Mesendoderm (in vitro differentiated cells): ENCODE results near the gene PROZ.

Experiments
- DNase-seq: peaks from one replicate; pipeline ENCODE4 v3.0.0; 2013
- H2AK5ac ChIP-seq: 2 replicates; pipeline ENCODE4 v1.6.1; 2013; ENCODE audit warnings: low read length, inconsistent platforms
- H2BK120ac ChIP-seq: 2 replicates; pipeline ENCODE4 v1.6.1; 2013; ENCODE audit warnings: low read depth, mild to moderate bottlenecking, low read length, moderate library complexity, mixed read lengths
- H2BK15ac ChIP-seq: replicated peaks from 2 replicates; pipeline ENCODE4 v1.6.1; 2013; ENCODE audit warnings: low read depth, mild to moderate bottlenecking, moderate library complexity
- H2BK5ac ChIP-seq: 2 replicates; pipeline ENCODE4 v1.6.1; 2013; ENCODE audit warnings: low read length, inconsistent platforms
- H3K18ac ChIP-seq: 2 replicates; pipeline ENCODE4 v1.6.1; 2013; ENCODE audit warnings: mild to moderate bottlenecking, low read length, mixed read lengths
- H3K23ac ChIP-seq: one replicate; pipeline ENCODE4 v1.6.1; 2013; ENCODE audit warnings: low read length
- H3K27ac ChIP-seq: 2 replicates; pipeline ENCODE4 v1.5.1; 2013; ENCODE audit warnings: low read depth, mild to moderate bottlenecking, inconsistent platforms, low read length, moderate library complexity
- H3K27me3 ChIP-seq: 2 replicates; pipeline ENCODE4 v1.6.1; 2013; ENCODE audit warnings: low read length, control low read depth, mild to moderate bottlenecking, inconsistent platforms; ENCODE audit not compliant: insufficient read depth, poor library complexity
- H3K36me3 ChIP-seq: 2 replicates; pipeline ENCODE4 v1.6.1; 2013; ENCODE audit warnings: low read length, inconsistent platforms; ENCODE audit not compliant: control insufficient read depth, insufficient read depth
- H3K4ac ChIP-seq: one replicate; pipeline ENCODE4 v1.6.1; 2013; ENCODE audit warnings: low read depth, mild to moderate bottlenecking, low read length, moderate library complexity
- H3K4me1 ChIP-seq: 2 replicates; pipeline ENCODE4 v1.6.1; 2013; ENCODE audit warnings: low read depth, low read length, inconsistent platforms; ENCODE audit not compliant: control insufficient read depth
- H3K4me2 ChIP-seq: 2 replicates; pipeline ENCODE4 v1.6.1; 2013; ENCODE audit warnings: low read length
- H3K4me3 ChIP-seq: 2 replicates; pipeline ENCODE4 v1.5.1; 2013; ENCODE audit warnings: mild to moderate bottlenecking, low read length
- H3K56ac ChIP-seq: one replicate; pipeline ENCODE4 v1.6.1; 2013; ENCODE audit warnings: low read length
- H3K79me1 ChIP-seq: 2 replicates; pipeline ENCODE4 v1.6.1; 2013; ENCODE audit warnings: low read length, inconsistent platforms
- H3K79me2 ChIP-seq: 2 replicates; pipeline ENCODE4 v1.6.1; 2013; ENCODE audit warnings: mild to moderate bottlenecking, low read length; ENCODE audit not compliant: control insufficient read depth, insufficient read depth
- H3K9ac ChIP-seq: 2 replicates; pipeline ENCODE4 v1.6.1; 2013; ENCODE audit warnings: low read length, inconsistent platforms
- H4K5ac ChIP-seq: one replicate; pipeline ENCODE4 v1.6.1; 2013; ENCODE audit warnings: low read length
- H4K8ac ChIP-seq: one replicate; pipeline ENCODE4 v1.6.1; 2013; ENCODE audit warnings: low read depth, mild to moderate bottlenecking, control low read depth, low read length, moderate library complexity
- WGBS: extraction: QIAGEN DNeasy Blood & Tissue Kit; methylation state at CpG from one replicate; pipeline ENCODE4 v1.1.7; 2013; ENCODE audit warnings: low lambda C conversion rate, missing lambda C conversion rate; ENCODE audit not compliant: insufficient coverage; ENCODE audit errors: extremely low coverage; 5-methylcytosine and 5-hydroxymethylcytosine counted together

PROZ gene

GRCh38 chr13:113178896-113179167 lies 20.4 kb downstream of the PROZ start:
- Histone ChIP-seq H3K9ac (no peak overlapping the region), H2BK15ac (no peak overlapping the region), H3K18ac (no peak overlapping the region), H2BK120ac (no peak overlapping the region), H4K8ac (no peak overlapping the region), H3K4me1 (no peaks in the 10 kb centered on the region), H2AK5ac (no peak overlapping the region), H3K27me3 (no peaks in the 10 kb centered on the region), H3K79me1 (no peaks in the 10 kb centered on the region), H3K4me2 (no peak overlapping the region), H3K56ac (no peak overlapping the region), H4K5ac (no peak overlapping the region), H3K23ac (no peak overlapping the region), H3K4ac (no peak overlapping the region), H3K4me3 (no peak overlapping the region), H3K27ac (peak overlapping the region; percentile 79), H3K36me3 (peaks cover 8% of the 10 kb centered on the region), H2BK5ac (no peak overlapping the region), H3K79me2 (no peaks in the 10 kb centered on the region)
- WGBS, result no CpG with 5 or more reads among the region's 3 CpGs
- no peak for DNase-seq

- peak overlapping the region; percentile 69 for H3K27ac ChIP-seq
- H3K23ac ChIP-seq, result no peak overlapping the region
- no peak overlapping the region for H4K5ac ChIP-seq
- DNase-seq, result peak; percentile 86
- no peak overlapping the region for H4K8ac ChIP-seq
- no peak overlapping the region for H3K4ac ChIP-seq
- H3K18ac ChIP-seq, result no peak overlapping the region
- H3K56ac ChIP-seq, result no peak overlapping the region
- H2AK5ac ChIP-seq, result no peak overlapping the region
- H3K36me3 ChIP-seq, result peaks cover 8% of the 10 kb centered on the region
- H3K4me2 ChIP-seq, result no peak overlapping the region
- no peak overlapping the region for H2BK15ac ChIP-seq
- no peaks in the 10 kb centered on the region for H3K4me1 ChIP-seq
- no peak overlapping the region for H3K9ac ChIP-seq
- no peaks in the 10 kb centered on the region for H3K27me3 ChIP-seq
- WGBS, result no CpG with 5 or more reads among the region's 28 CpGs
- no peak overlapping the region for H2BK5ac ChIP-seq
- no peak overlapping the region for H3K4me3 ChIP-seq
- H3K79me2 ChIP-seq, result no peaks in the 10 kb centered on the region
- no peaks in the 10 kb centered on the region for H3K79me1 ChIP-seq
- H2BK120ac ChIP-seq, result no peak overlapping the region
These were observed 21.2 kb downstream of the PROZ start for GRCh38 chr13:113179374-113180230.

GRCh38 chr13:113182046-113182445 lies 23.6 kb downstream of the PROZ start:
- no peak overlapping the region for H3K27ac ChIP-seq
- H4K8ac ChIP-seq, result no peak overlapping the region
- H2BK5ac ChIP-seq, result no peak overlapping the region
- H3K56ac ChIP-seq, result no peak overlapping the region
- H3K4me2 ChIP-seq, result no peak overlapping the region
- peaks cover 7% of the 10 kb centered on the region for H3K36me3 ChIP-seq
- H3K4me3 ChIP-seq, result no peak overlapping the region
- no peaks in the 10 kb centered on the region for H3K27me3 ChIP-seq
- H2BK15ac ChIP-seq, result no peak overlapping the region
- H2BK120ac ChIP-seq, result no peak overlapping the region
- H3K23ac ChIP-seq, result no peak overlapping the region
- H3K4ac ChIP-seq, result no peak overlapping the region
- H3K79me2 ChIP-seq, result no peaks in the 10 kb centered on the region
- no peak overlapping the region for H3K18ac ChIP-seq
- H3K4me1 ChIP-seq, result no peaks in the 10 kb centered on the region
- H3K79me1 ChIP-seq, result no peaks in the 10 kb centered on the region
- no peak overlapping the region for H2AK5ac ChIP-seq
- no peak for DNase-seq
- no peak overlapping the region for H4K5ac ChIP-seq
- WGBS, result no CpG with 5 or more reads among the region's 4 CpGs
- H3K9ac ChIP-seq, result no peak overlapping the region

- no peak overlapping the region for H2BK5ac ChIP-seq
- H4K8ac ChIP-seq, result no peak overlapping the region
- peaks cover 2% of the 10 kb centered on the region for H3K79me1 ChIP-seq
- no peak overlapping the region for H2AK5ac ChIP-seq
- H3K18ac ChIP-seq, result no peak overlapping the region
- H3K27me3 ChIP-seq, result no peaks in the 10 kb centered on the region
- H3K4me1 ChIP-seq, result no peaks in the 10 kb centered on the region
- H3K9ac ChIP-seq, result no peak overlapping the region
- WGBS, result no CpG with 5 or more reads among the region's 14 CpGs
- H2BK120ac ChIP-seq, result no peak overlapping the region
- H3K27ac ChIP-seq, result no peak overlapping the region
- no peak overlapping the region for H3K4me3 ChIP-seq
- no peak overlapping the region for H3K56ac ChIP-seq
- no peaks in the 10 kb centered on the region for H3K79me2 ChIP-seq
- no peak overlapping the region for H3K4me2 ChIP-seq
- H3K36me3 ChIP-seq, result peaks cover 7% of the 10 kb centered on the region
- no peak overlapping the region for H4K5ac ChIP-seq
- H3K4ac ChIP-seq, result no peak overlapping the region
- no peak overlapping the region for H2BK15ac ChIP-seq
- no peak for DNase-seq
- no peak overlapping the region for H3K23ac ChIP-seq
These were observed 25.1 kb downstream of the PROZ start for GRCh38 chr13:113183450-113184129.

- Histone ChIP-seq H2BK120ac (no peak overlapping the region), H4K5ac (no peak overlapping the region), H3K27ac (no peak overlapping the region), H3K4me2 (no peak overlapping the region), H3K23ac (no peak overlapping the region), H3K27me3 (no peaks in the 10 kb centered on the region), H3K18ac (no peak overlapping the region), H3K4me3 (no peak overlapping the region), H3K4ac (no peak overlapping the region), H3K36me3 (peaks cover 4% of the 10 kb centered on the region), H2AK5ac (no peak overlapping the region), H3K79me2 (no peaks in the 10 kb centered on the region), H3K4me1 (no peaks in the 10 kb centered on the region), H4K8ac (no peak overlapping the region), H2BK5ac (no peak overlapping the region), H3K79me1 (peaks cover 2% of the 10 kb centered on the region), H3K9ac (no peak overlapping the region), H2BK15ac (no peak overlapping the region), H3K56ac (no peak overlapping the region)
- WGBS, result no CpG with 5 or more reads among the region's 22 CpGs
- DNase-seq, result no peak
These were observed 26.4 kb downstream of the PROZ start for GRCh38 chr13:113184568-113185440.
